Posterior cingulate gyrus (tissue), 11 donors: ENCODE data around the gene PROSER3.

Experiments
- DNase-seq, 10 donors: peaks; one replicate each; pipeline versions ENCODE4 v3.0.0 to v3.0.0-alpha.2; 2020 to 2021; ENCODE audit warnings: mixed read lengths in 3 of 10
- intact Hi-C: fragments of 100-400 bp; cut with DNase I; formaldehyde crosslinking; loops from one replicate; pipeline ENCODE4 v1.15.1; 2023

Gene PROSER3

DNA sequence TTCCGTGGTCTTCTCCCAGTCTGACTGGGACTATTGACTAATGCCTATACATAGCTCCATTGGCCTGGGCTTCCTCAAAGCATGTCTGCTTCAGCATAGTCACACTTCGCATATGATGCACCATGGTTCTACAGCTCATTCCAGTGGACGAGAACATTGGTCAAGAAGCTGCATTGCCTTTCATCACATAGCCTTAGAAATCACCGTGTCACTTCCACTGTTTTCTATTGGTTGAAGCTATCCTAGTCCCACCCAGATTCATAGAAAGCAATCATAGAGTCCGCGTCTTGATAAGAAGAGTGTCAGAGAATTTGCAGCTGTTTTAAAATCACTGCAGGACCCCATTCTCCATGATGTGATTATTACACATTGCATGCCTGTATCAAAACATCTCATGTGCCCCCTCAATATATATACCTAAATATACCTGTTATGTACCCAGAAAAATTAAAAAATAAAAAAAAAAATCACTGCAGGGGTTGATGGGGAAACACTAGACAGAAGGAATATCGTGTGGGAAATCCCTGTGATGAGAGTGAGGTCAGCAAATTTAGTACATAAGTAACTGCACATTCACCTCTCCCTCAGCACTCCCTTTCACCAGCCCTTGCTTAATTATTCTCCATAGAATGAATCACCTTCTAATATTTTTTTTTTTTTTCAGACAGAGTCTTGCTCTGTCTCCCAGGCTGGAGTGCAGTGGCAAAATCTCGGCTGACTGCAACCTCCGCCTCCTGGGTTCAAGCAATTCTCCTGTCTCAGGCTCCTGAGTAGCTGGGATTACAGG is 15.2 kb downstream of the PROSER3 start:
- intact Hi-C loops = loop anchor here (10.0 kb wide), 1 partner anchor 162 kb away; the partner anchor contains the start of gene LRFN3
- DNase-seq = no peak

DNA sequence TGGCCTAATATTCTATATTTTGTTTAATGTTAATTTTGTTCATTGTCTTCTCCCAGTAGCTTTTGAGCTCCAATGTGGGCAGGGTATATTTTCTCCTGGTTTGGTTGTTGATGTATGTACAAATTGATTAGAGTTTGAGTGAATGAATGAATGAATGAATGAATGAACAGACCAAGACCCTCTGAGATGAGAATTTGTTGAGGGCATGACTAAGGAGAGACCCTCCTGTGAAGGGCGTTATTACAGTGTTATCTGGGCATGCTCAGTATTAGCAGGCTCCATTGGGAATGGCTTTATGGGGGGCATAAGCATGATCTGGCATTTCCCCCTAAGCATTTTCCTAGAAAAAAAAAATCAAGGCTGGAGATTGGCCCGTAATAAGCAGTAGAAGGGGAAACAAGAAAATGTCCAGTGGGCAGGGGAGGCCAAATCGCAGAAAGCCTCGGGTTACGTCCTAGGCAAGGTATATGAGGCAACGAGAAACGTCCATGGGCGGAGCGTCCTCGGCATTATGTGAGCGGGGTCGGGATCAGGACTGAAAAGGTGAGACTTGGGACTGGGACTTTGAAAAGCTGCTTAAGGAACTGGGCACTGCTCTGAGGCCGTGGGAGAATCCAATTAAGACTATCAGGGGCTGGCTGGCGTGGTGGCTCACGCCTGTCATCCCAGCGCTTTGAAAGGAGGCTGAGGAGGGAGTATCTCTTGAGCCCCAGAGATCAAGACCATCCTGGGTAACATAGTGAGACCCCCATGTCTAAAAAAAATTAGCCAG is 16.5 kb downstream of the PROSER3 start:
- intact Hi-C loops = loop anchor here (1.0 to 10.0 kb wide), 2 partner anchors 16 to 160 kb away; partner anchors contain the start of genes LRFN3 and PROSER3
- no peak for DNase-seq

DNA sequence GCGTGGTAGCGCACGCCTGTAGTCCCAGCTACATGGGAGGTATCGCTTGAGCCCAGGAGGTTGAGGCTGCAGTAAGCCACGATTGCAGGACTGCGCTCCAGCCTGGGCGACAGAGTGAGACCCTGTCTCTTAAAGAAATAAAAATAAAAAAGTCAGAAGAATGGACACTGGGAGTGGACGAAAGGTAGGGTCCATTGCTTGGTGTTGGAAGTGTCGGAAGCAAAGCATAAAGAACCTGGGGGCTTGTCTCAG is 17.0 kb downstream of the PROSER3 start:
- no peak for DNase-seq
- intact Hi-C loops = loop anchor here (1.0 to 10.0 kb wide), 2 partner anchors 17 to 160 kb away; partner anchors contain the start of genes LRFN3 and PROSER3

DNA sequence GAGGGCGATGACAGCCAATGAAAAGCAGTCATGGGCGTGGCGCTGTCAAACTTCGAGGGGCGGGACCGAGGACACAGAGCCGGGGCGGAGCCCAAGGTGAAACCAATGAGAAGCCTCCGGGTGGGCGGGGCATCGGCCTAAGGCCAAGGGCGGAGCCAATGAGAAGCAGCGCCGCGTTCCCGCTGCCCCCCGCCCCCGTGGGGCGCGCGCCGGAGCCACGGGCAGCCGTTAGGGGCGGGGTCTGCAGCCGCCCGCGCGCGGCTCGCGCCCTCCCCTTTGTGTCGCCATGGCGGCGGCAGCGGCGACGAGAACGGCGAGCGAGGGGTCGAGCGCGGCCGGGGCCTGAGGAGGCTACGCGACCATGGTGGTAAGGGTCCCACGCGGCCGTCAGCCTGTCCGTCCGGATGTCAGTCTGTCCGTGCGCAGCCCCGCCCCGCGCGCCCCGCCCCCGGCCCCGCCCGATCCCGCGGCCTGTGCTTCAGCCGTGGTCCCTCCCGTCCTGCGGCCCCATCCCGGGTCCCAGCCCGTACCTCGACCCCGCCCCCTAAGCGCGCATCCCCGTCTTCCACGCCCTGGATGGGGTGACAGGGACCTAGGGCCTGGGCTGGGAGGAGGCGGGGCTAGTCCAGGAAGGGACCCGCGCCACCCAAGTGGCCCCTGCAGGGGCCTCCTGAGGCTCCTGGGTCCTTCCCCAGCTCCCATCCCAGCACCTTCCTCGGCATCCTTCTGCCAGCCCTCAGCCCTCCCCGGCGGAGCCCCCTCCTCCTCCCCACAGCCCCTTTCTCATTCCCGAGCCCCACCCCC is 17.5 kb downstream of the PROSER3 start, which contains the start of gene ARHGAP33:
Gene ARHGAP33 (plus strand): TSS at position 267 of the 804 bp plus-strand sequence. CDS start 95 bp downstream, at position 362.
- intact Hi-C loops = loop anchor here (1.0 to 10.0 kb wide), 3 partner anchors 17 to 159 kb away; partner anchors contain the start of genes APLP1, LRFN3 and PROSER3
- peak; percentile 98 to 100 (median 100) for DNase-seq

DNA sequence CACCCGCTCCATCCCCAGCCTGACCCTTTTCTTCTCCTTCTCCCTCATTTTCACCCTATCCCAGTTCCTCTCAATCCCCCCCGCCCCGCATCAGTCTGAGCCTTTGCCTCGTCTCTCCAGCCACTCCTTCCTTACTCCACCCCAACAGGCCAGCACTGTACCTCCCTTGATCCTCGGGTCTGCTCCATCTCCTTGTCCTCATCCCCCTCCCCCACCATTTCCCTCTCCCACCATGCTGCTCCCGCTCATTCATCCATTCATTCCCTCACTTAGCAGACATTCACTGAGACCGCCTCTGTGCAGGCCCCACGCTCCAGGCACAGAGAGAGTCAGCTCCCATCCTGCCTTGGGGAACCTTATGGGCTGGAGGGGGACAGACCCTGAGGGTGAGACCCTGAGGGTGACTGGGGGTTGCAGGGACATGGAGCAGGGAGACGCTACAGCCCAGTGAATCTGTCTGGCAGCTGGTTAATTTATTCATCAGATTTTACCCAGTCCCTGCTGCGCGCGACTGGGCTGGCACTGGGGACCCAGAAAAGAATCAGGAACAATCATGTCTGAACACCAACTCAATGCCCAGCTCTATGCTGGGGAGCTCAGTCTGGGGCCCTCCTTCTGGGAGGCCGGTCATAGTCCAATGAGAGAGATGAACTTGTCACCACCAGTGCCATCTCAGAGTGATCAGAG is 18.3 kb downstream of the PROSER3 start:
- intact Hi-C loops = loop anchor here (2.0 to 10.0 kb wide), 2 partner anchors 93 to 159 kb away; partner anchors contain the start of genes APLP1 and LRFN3
- DNase-seq = peak in 1 of 10 donors; percentile 84

DNA sequence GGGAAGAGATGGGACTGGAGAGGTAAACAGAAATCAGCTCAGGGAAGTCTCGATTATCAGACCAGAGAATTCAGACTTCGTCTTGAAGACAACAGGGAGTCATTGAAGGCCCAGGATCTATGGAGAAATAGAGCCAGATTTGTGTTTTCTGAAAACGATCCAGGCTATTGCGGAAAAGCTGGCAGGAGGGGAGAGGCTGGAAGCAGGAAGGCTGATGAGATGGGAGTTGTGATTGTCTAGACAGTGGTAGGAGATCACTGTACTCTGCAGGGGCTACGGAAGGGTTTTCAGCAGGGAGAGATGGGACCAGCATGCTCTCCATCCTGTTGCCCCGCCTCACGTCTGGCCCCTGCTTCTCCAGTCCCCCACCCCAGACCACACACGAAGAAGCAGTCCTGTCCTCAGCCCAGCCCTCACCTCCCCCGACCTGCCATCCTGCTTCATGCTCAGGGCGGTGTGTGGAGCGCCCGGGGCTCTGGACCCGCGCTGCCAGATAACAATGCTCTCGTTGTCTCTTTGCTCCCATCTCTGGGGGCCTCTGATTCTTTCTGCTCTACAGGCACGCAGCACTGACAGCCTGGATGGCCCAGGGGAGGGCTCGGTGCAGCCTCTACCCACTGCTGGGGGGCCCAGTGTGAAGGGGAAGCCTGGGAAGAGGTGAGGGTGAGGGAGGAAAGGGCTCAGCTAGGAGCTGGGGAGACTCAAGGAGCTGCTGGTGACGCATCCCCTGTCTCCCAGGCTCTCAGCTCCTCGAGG is 19.3 kb downstream of the PROSER3 start:
- peak in 4 of 10 donors; percentile 18 to 80 (median 48) for DNase-seq
- intact Hi-C loops = loop anchor here (2.0 to 10.0 kb wide), 2 partner anchors 92 to 158 kb away; partner anchors contain the start of genes APLP1 and LRFN3

DNA sequence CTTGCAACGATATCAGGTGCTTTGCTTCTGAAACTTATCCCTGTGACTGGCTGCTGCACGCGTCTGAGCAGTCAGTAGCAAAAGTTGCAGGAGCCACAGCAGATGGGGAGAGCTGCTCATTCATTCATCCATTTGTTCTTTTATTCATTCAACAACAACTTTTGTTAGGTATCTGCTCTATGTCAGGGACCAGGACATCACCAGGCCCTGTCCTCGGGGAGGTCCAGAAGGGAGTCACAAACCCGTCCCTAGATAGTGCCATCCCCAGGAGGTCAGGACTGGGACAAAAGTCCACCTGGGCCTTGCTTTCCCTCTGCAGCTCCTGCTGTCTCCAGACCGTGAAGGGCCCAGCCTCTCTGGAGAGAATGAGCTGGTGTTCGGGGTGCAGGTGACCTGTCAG is 20.0 kb downstream of the PROSER3 start:
- DNase-seq = no peak
- intact Hi-C loops = loop anchor here (2.0 to 10.0 kb wide), 2 partner anchors 91 to 157 kb away; partner anchors contain the start of genes APLP1 and LRFN3

DNA sequence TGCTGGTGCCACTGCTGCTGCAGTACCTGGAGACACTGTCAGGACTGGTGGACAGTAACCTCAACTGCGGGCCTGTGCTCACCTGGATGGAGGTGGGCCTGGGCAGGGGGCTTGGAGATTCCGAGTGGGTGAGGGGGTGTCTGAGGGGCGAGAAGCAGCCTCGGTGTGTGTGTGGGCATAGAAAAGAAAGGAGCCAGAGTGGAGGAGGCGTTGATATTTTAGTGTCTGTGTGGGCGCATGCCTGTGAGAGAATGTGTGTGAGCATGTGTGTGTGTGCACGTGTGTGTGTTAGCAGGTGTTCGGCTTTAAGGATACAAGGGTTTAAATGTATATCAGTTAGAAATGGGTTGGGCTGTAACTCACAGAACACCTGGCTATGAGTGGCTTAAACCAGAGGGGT is 21.1 kb downstream of the PROSER3 start:
- DNase-seq = no peak

DNA sequence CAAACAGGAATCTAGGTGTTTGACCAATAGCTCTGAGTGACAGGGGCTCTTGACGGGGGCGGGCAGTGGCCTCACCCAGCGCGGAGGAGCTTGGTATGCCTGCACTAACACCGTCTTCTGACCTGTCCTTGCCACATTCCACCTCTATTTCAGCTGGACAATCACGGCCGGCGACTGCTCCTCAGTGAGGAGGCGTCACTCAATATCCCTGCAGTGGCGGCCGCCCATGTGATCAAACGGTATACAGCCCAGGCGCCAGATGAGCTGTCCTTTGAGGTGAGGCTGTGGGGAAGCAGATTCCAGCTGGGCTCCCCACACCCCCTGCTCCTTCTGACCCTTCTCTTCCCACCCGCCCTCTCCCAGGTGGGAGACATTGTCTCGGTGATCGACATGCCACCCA is 22.1 kb downstream of the PROSER3 start:
- intact Hi-C loops = no loop called here

More for the DNA sequence above, 21.1 kb downstream of the PROSER3 start:
- intact Hi-C loops = loop anchor here (10.0 kb wide), 1 partner anchor 156 kb away; the partner anchor contains the start of gene LRFN3

DNA sequence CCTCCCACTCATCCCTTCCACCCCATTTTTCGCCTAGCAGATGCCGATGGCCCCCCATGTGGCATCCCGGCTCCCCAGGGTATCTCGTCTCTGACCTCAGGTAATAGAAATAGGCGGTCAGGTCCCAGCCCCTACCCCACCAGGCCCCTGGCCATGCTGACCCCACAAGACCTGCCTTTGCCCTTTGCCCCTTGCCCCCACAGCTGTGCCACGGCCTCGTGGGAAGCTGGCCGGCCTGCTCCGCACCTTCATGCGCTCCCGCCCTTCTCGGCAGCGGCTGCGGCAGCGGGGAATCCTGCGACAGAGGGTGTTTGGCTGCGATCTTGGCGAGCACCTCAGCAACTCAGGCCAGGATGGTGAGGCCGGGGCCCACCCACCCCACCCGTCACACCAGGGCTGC is 22.7 kb downstream of the PROSER3 start:
- peak in 1 of 10 donors; percentile 70 for DNase-seq
- intact Hi-C loops = no loop called here

More for the DNA sequence above, 22.1 kb downstream of the PROSER3 start:
- no peak for DNase-seq

DNA sequence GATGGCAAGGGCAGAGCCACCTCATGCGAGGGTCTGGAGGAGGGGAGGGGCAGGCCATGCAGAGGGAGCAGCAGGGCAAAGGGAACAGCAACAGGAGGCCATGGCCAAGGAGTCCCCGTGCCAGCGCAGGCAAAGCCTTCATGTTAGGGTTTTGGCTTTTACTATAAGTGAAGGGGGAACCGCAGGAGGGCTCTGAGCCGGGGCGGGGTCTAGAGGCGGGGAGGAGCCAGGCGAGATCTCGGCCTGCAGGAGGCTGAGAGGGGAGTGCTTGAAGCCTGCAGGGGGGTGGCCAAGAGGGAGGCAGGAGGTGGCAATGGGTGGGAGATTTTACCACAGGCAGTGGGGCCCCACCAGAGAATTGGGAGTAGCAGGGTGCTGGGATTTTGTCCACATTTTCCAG is 23.7 kb downstream of the PROSER3 start:
- intact Hi-C loops = no loop called here
- DNase-seq = no peak

DNA sequence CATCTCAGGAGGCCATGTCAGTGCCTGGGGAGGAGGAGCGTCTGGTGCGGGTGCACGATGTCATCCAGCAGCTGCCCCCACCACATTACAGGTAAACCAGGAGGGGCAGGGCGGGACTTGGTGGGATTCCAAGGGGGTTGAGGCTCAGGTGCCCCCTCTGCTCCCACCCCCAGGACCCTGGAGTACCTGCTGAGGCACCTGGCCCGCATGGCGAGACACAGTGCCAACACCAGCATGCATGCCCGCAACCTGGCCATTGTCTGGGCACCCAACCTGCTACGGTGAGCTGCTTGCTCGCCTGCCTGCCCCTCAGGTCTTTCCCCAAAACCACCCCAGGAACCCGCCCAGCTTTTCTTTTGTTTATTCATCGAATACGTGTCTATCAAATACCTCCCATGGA is 24.6 kb downstream of the PROSER3 start:
- intact Hi-C loops = no loop called here

DNA sequence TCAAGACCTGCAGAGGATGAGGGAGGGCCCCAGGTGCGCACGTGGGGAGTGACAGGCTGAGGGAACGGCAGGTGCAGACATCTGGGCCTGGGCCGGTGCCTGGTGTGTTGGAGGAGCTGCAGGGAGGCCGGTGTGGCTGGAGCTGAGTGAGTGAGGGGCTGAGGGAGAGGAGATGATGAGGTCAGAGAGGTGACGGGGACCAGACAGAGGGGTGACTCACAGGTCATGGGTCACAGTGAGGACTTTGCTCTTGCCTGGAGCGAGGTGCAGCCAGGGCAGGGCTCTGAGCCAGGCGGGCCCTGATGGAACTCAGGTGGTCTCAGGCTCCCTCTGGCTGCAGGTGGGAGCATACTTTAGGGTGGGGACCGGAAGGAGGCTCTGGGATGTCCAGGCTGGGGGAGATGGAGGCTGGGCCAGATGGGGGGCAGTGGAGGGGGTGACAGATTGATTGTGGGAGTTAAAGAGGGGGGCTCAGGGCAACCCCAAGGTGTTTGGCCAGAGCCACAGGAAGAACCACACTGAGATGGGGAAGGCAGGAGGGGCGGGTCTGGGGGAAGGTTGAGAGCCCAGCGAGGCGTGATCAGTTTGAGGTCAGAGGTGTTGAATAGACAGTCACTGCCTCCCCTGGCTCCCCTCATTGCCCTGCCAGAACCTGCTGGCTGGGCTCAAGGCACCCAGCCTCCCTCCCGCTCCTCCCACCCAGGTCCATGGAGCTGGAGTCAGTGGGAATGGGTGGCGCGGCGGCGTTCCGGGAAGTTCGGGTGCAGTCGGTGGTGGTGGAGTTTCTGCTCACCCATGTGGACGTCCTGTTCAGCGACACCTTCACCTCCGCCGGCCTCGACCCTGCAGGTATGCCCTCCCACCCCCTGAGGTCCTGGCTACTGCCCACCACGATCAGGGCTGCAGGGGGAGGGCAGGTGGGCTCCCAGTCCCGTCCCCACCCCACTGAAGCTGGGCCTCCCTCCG is 25.8 kb downstream of the PROSER3 start:
- peak in 1 of 10 donors; percentile 68 for DNase-seq
- intact Hi-C loops = no loop called here

More for the DNA sequence above, 24.6 kb downstream of the PROSER3 start:
- no peak for DNase-seq

DNA sequence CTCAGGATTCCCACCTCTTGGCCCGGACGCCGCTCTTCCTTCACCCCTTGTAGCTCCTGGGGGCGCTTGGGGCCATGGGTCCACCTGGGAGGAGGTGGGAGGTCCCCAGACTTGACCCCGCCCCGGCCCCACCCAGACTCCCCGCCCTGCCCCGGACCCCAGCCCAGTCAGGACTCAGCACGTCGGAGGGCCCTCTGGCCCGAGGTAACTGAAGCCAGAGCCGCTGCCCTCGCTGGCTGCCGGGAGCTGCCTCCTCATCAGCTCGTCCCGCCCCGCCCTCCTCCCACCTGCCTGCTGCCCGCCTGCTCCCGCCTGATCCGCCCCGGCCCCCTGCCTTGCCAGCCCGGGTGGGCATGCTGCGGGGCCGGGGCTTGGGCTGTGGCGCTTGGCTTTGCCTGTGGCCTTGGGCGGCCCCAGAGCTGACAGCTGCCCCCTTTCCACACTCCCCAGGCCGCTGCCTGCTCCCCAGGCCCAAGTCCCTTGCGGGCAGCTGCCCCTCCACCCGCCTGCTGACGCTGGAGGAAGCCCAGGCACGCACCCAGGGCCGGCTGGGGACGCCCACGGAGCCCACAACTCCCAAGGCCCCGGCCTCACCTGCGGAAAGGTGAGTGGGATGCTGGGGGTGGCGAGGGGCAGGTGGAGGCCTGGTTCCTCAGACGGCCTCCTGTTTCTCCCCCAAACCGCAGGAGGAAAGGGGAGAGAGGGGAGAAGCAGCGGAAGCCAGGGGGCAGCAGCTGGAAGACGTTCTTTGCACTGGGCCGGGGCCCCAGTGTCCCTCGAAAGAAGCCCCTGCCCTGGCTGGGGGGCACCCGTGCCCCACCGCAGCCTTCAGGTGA is 26.7 kb downstream of the PROSER3 start:
- peak in 1 of 10 donors; percentile 70 for DNase-seq
- intact Hi-C loops = no loop called here

DNA sequence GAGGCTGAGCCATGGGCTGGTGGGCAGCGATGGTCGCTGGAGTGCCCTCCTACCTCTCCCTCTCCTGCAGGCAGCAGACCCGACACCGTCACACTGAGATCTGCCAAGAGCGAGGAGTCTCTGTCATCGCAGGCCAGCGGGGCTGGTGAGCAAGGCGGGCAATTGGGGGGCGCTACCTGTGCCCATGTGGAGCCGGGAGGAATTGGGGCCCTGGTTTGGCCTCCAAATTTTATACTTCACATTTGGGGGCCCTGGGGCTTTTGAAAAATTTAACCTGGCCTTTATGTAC is 27.3 kb downstream of the PROSER3 start:
- intact Hi-C loops = no loop called here
- DNase-seq = peak in 1 of 10 donors; percentile 63

DNA sequence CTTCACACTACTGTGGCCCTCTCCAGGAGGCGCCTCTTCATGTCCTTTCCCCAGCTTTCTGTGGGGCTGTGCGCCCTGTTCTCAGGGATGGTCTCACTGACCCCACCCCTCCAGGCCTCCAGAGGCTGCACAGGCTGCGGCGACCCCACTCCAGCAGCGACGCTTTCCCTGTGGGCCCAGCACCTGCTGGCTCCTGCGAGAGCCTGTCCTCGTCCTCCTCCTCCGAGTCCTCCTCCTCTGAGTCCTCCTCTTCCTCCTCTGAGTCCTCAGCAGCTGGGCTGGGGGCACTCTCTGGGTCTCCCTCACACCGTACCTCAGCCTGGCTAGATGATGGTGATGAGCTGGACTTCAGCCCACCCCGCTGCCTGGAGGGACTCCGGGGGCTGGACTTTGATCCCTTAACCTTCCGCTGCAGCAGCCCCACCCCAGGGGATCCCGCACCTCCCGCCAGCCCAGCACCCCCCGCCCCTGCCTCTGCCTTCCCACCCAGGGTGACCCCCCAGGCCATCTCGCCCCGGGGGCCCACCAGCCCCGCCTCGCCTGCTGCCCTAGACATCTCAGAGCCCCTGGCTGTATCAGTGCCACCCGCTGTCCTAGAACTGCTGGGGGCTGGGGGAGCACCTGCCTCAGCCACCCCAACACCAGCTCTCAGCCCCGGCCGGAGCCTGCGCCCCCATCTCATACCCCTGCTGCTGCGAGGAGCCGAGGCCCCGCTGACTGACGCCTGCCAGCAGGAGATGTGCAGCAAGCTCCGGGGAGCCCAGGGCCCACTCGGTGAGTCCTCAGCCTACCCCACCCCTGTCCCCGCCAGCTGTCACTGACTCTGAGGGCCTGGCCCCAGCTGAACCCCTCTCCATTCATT is 28.6 kb downstream of the PROSER3 start:
- peak in 1 of 10 donors; percentile 61 for DNase-seq

More for the DNA sequence above, 28.6 kb downstream of the PROSER3 start:
- intact Hi-C loops = no loop called here
